H1 (cell line): ENCODE results near the gene CORO7.

Experiments used
- ASH2L ChIP-seq: fragments of 200-600, 300-600 bp; sonication (generic); IDR thresholded peaks from one replicate; pipeline ENCODE4 v1.7.1; 2017; ENCODE audit warnings: low read length
- CHD2 ChIP-seq: IDR thresholded peaks from 2 replicates; pipeline ENCODE4 v1.6.1; 2012; ENCODE audit warnings: low read length, improper control_type of control experiment
- EP300 ChIP-seq, 2 experiments: IDR thresholded peaks; 1 replicate in 1 of 2; 2 replicates in 1 of 2; pipeline ENCODE4 v1.6.1; 2011 to 2012; ENCODE audit warnings: low read depth in 2 of 2, low read length in 2 of 2, mild to moderate bottlenecking in 2 of 2, borderline replicate concordance in 1 of 2, inconsistent platforms in 1 of 2, moderate library complexity in 1 of 2
- EZH2 ChIP-seq: fragments of 200-600 bp; sonication (generic); IDR thresholded peaks from 2 replicates; pipeline ENCODE4 v1.7.1; 2012; ENCODE audit warnings: low read depth, mild to moderate bottlenecking, moderate library complexity, low read length, inconsistent platforms; ENCODE audit not compliant: severe bottlenecking
- HDAC2 ChIP-seq, 2 experiments: fragments of 300-600 bp in 1 of 2; sonication (generic) in 1 of 2; IDR thresholded peaks; 2 replicates each; pipeline ENCODE4 v1.6.1; 2011 to 2012; ENCODE audit warnings: low read depth in 2 of 2, low read length in 2 of 2, mild to moderate bottlenecking in 2 of 2, moderate library complexity in 2 of 2, borderline replicate concordance in 1 of 2, inconsistent platforms in 1 of 2
- JUND ChIP-seq: IDR thresholded peaks from 2 replicates; pipeline ENCODE4 v1.6.1; 2011; ENCODE audit warnings: mild to moderate bottlenecking, improper control_type of control experiment, low read length
- POLR2AphosphoS5 ChIP-seq: IDR thresholded peaks from 2 replicates; pipeline ENCODE4 v1.6.1; 2011; ENCODE audit warnings: low read depth, low read length
- RNF2 ChIP-seq: fragments of 200-900, 300-1000 bp; sonication (generic); IDR thresholded peaks from 2 replicates; pipeline ENCODE4 v1.7.1; 2016; ENCODE audit warnings: borderline replicate concordance, low read depth, mild to moderate bottlenecking, antibody characterized with exemption, low read length; ENCODE audit not compliant: poor library complexity, severe bottlenecking; ENCODE audit errors: missing control alignments
- YY1 ChIP-seq: IDR thresholded peaks from 2 replicates; pipeline ENCODE4 v1.6.1; 2011; ENCODE audit warnings: low read depth, mild to moderate bottlenecking, low read length
- ZNF274 ChIP-seq: IDR thresholded peaks from 2 replicates; pipeline ENCODE4 v1.7.0; 2012; ENCODE audit warnings: low read length, borderline replicate concordance; ENCODE audit errors: extremely low read depth
- TF ChIP-seq, protein P1 (sequence below), 3 experiments: IDR thresholded peaks; 1 replicate in 2 of 3; 2 replicates in 1 of 3; pipeline versions ENCODE4 v1.5.1 to v1.6.1; 2011; ENCODE audit warnings: low read length in 3 of 3, mild to moderate bottlenecking in 3 of 3, inconsistent platforms in 2 of 3, low read depth in 1 of 3, moderate library complexity in 1 of 3; ENCODE audit not compliant: insufficient read depth in 1 of 3; ENCODE audit errors: control extremely low read depth in 1 of 3
- TF ChIP-seq, protein P2 (sequence below): IDR thresholded peaks from 2 replicates; pipeline ENCODE4 v1.6.1; 2012; ENCODE audit warnings: inconsistent platforms

DNA sequence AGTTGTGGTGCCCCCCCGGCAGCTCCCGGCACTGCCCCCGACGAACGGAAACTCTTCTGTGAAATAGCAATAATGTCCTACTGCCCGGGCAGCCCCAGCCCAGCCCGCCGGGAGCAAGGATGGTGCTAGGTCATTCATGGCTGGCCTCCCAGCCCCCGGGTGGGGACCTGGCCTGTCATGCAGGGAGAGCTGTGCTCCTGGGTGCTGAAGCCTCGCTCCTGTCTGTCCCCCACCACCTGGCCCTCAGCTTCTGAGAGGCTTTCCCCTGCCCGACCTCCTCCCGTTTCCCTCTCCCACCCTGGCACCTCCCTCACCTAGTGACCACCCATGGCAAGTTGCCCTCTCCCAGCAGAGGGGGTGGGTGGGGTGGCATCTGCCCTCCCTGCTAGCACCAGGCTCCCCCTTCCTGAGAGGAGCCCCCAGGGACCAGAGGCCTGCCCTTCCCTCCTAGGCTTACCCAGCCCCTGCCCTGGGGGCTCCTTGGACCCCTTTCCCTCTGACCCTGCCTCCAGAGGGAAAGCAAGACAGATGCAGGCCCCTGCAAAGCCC is 78.8 kb downstream of the CORO7 start:
- TF ChIP-seq ZNF274 (no peak), EZH2 (no peak), CHD2 (no peak), RNF2 (no peak), YY1 (no peak), HDAC2 (IDR thresholded peaks at IDR 0.05; ENCODE audit: borderline replicate concordance in 1 of 2, low read depth in 2 of 2, low read length in 2 of 2) (no peak), POLR2AphosphoS5 (no peak), ASH2L (no peak), EP300 (IDR thresholded peaks at IDR 0.05; ENCODE audit: borderline replicate concordance in 1 of 2, low read depth in 2 of 2, low read length in 2 of 2) (no peak), JUND (no peak)
- TF ChIP-seq, protein P1, sequence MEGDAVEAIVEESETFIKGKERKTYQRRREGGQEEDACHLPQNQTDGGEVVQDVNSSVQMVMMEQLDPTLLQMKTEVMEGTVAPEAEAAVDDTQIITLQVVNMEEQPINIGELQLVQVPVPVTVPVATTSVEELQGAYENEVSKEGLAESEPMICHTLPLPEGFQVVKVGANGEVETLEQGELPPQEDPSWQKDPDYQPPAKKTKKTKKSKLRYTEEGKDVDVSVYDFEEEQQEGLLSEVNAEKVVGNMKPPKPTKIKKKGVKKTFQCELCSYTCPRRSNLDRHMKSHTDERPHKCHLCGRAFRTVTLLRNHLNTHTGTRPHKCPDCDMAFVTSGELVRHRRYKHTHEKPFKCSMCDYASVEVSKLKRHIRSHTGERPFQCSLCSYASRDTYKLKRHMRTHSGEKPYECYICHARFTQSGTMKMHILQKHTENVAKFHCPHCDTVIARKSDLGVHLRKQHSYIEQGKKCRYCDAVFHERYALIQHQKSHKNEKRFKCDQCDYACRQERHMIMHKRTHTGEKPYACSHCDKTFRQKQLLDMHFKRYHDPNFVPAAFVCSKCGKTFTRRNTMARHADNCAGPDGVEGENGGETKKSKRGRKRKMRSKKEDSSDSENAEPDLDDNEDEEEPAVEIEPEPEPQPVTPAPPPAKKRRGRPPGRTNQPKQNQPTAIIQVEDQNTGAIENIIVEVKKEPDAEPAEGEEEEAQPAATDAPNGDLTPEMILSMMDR (IDR thresholded peaks at IDR 0.05; ENCODE audit: control extremely low read depth in 1 of 3, insufficient read depth in 1 of 3, low read depth in 1 of 3, low read length in 3 of 3): no peak
- TF ChIP-seq, protein P2, sequence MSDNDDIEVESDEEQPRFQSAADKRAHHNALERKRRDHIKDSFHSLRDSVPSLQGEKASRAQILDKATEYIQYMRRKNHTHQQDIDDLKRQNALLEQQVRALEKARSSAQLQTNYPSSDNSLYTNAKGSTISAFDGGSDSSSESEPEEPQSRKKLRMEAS: no peak
